ENCODE results near the gene RNU5D-1. TPM values are rescaled to one million over a fixed set of nuclear protein-coding genes. Genes with fewer than 3 reads are reported as not detected.
"Not testable (repeated sequence)": the region's sequence is repeated elsewhere in the genome, so short reads cannot be mapped to it uniquely, and the experiment has no call there.

The RNU5D-1 gene
- total RNA-seq, 2 donors from 2014 or later: not detected

- Histone ChIP-seq H3K4me1 (ENCODE audit: control insufficient read depth in 1 of 2, low read depth in 2 of 2) (peaks cover 0 to 12% of the 10 kb centered on the region in 2 donors), H3K27me3 (replicated peaks; ENCODE audit: insufficient read depth) (no peaks in the 10 kb centered on the region), H3K27ac (peak overlapping the region in 1 of 2 donors; percentile 19), H3K9me3 (no peaks in the 10 kb centered on the region), H3K36me3 (no peaks in the 10 kb centered on the region), H3K4me3 (no peak overlapping the region)
- TF ChIP-seq CTCF (IDR thresholded peaks at IDR 0.05): no peak
- no peak for DNase-seq (ENCODE audit: low spot score)
- ATAC-seq (ENCODE audit: insufficient number of reproducible peaks, low FRiP score, low read depth): no peak
Measured at GRCh38 chr1:44707112-44707881, 23.7 kb downstream of the RNU5D-1 start.

DNA sequence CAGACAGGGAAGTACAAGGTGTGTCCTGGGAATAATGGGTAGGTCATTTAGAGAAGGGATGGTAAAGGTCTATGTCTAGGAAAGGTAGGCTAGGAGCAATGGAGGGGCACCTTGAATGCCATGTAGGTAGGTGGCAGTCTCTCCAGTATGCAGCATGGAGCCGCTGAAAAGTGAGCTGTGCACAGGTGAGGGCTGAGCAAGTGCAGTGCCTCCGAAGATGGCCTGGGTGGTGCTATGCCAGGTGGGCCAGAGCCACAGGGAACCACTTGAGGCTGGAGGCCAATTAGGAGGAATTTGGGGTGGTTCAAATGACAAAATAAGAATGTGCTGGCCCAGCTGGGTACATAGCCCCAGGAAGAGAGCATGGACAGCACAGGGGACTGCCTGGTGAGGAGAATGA, 25.0 kb downstream of the RNU5D-1 start:
- no peak for DNase-seq (ENCODE audit: low spot score)
- H3K27me3 ChIP-seq (replicated peaks; ENCODE audit: insufficient read depth): no peaks in the 10 kb centered on the region
- ATAC-seq (ENCODE audit: insufficient number of reproducible peaks, low FRiP score, low read depth): no peak
- H3K4me3 ChIP-seq: no peak overlapping the region
- TF ChIP-seq CTCF (IDR thresholded peaks at IDR 0.05): no peak
- peaks cover 0 to 12% of the 10 kb centered on the region in 2 donors for H3K4me1 ChIP-seq (ENCODE audit: control insufficient read depth in 1 of 2, low read depth in 2 of 2)
- no peaks in the 10 kb centered on the region for H3K9me3 ChIP-seq
- H3K36me3 ChIP-seq: no peaks in the 10 kb centered on the region
- no peak overlapping the region for H3K27ac ChIP-seq

DNA sequence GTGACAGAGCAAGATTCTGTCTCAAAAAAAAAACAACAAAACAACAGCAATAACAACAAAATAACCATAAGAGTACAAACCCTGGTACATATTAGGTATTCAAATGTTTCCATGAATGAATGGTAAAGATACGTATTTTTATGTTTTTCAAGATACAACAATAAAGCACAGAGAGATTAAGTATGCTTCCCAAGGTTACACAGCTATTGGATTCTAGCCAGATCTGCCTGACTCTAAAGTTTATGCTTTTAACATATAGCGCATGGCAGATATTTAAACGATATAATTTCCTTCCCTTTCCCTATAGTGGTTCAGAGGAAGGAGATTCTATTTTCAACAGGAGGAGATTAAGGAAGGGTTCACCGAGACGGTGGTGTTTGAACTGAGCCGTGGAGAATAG, 25.5 kb downstream of the RNU5D-1 start:
- H3K9me3 ChIP-seq: no peaks in the 10 kb centered on the region
- H3K4me1 ChIP-seq (ENCODE audit: control insufficient read depth in 1 of 2, low read depth in 2 of 2): peaks cover 0 to 12% of the 10 kb centered on the region in 2 donors
- no peak overlapping the region for H3K27ac ChIP-seq
- H3K36me3 ChIP-seq: no peaks in the 10 kb centered on the region
- DNase-seq (ENCODE audit: low spot score) (no peak), ATAC-seq (ENCODE audit: insufficient number of reproducible peaks, low FRiP score, low read depth) (no peak)
- no peaks in the 10 kb centered on the region for H3K27me3 ChIP-seq (replicated peaks; ENCODE audit: insufficient read depth)
- H3K4me3 ChIP-seq: no peak overlapping the region
- TF ChIP-seq CTCF (IDR thresholded peaks at IDR 0.05): no peak

DNA sequence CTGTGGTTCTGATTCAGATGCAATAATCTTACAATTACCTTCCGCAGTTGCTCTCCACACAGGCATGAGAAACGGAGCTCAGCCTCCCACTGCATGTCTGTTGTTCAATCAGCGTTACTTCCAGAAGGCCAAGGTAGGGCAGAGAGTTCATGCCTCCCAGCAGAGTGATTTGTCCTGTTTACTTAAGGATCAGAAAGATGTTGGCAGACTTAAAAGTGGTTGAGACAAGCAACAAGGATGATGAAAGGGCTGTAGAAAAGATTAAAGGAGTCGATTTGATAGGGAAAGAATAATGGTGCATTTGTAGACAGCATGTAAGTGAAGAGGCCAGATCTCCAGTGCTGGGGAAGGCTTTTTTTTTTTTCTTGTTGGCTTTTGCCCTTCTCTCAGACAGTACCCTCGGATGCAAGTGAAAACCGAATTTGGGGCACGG, 29.8 kb downstream of the RNU5D-1 start:
- Histone ChIP-seq H3K27ac (no peak overlapping the region), H3K27me3 (replicated peaks; ENCODE audit: insufficient read depth) (no peaks in the 10 kb centered on the region), H3K4me3 (no peak overlapping the region), H3K36me3 (no peaks in the 10 kb centered on the region), H3K4me1 (ENCODE audit: control insufficient read depth in 1 of 2, low read depth in 2 of 2) (no peaks in the 10 kb centered on the region), H3K9me3 (no peaks in the 10 kb centered on the region)
- no peak for TF ChIP-seq CTCF (IDR thresholded peaks at IDR 0.05)
- DNase-seq (ENCODE audit: low spot score): no peak
- ATAC-seq (ENCODE audit: insufficient number of reproducible peaks, low FRiP score, low read depth): no peak

DNA sequence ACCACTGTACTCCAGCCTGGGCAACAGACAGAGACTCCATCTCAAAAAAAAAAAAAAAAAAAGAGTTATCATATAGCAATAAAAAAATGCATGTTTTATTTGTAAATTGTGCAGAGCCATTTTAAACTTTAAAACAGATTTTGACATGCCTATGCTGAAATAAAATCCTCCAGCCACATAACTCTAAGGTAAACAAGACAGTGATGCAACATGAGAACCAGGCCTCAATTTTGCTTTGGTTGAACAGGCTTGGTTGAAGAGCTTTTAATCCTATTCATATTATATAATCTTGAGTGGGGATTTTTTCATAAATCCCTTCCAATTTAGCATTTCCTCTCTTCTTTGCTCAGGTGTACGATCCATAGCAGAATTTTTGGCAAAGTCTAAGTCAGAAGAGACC, 30.4 kb downstream of the RNU5D-1 start:
- ATAC-seq (ENCODE audit: insufficient number of reproducible peaks, low FRiP score, low read depth) (no peak), DNase-seq (ENCODE audit: low spot score) (no peak)
- no peak overlapping the region for H3K4me3 ChIP-seq
- H3K4me1 ChIP-seq (ENCODE audit: control insufficient read depth in 1 of 2, low read depth in 2 of 2): no peaks in the 10 kb centered on the region
- H3K27ac ChIP-seq: no peak overlapping the region
- no peaks in the 10 kb centered on the region for H3K27me3 ChIP-seq (replicated peaks; ENCODE audit: insufficient read depth)
- TF ChIP-seq CTCF (IDR thresholded peaks at IDR 0.05): no peak
- H3K9me3 ChIP-seq: no peaks in the 10 kb centered on the region
- H3K36me3 ChIP-seq: no peaks in the 10 kb centered on the region

DNA sequence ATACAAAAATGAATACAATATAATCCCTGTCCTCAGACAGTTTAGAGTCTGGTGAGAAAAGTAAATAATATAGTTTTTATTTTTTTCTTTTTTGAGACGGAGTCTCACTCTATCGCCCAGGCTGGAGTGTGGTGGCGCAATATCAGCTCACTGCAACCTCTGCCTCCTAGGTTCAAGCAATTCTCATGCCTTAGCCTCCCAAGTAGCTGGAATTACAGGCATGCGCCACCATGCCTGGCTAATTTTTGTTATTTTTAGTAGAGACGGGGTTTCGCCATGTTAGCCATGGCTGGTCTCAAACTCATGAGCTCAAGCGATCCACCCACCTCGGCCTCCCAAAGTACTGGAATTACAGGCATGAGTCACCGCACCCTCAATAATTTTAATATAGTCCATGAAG, 31.6 kb downstream of the RNU5D-1 start:
- H3K4me1 ChIP-seq (ENCODE audit: control insufficient read depth in 1 of 2, low read depth in 2 of 2); ATAC-seq (ENCODE audit: insufficient number of reproducible peaks, low FRiP score, low read depth); H3K4me3 ChIP-seq; DNase-seq (ENCODE audit: low spot score); H3K36me3 ChIP-seq; H3K27ac ChIP-seq; H3K9me3 ChIP-seq; H3K27me3 ChIP-seq (replicated peaks; ENCODE audit: insufficient read depth): not testable (repeated sequence)

Measured in thoracic aorta (tissue), 2 donors.